Measurements from ENCODE around the gene C20orf202. TPM values are rescaled to one million over a fixed set of nuclear protein-coding genes. Genes with fewer than 3 reads are reported as not detected.

The C20orf202 gene
- polyA plus RNA-seq, 3 donors: 0.12 TPM; not detected in 2

- Histone ChIP-seq H3K9me3 (replicated peaks in 1 of 2; ENCODE audit: control insufficient read depth in 1 of 2, insufficient read depth in 1 of 2, low read length in 2 of 2) (no peaks in the 10 kb centered on the region), H3K27ac (ENCODE audit: low read depth in 1 of 2, low read length in 2 of 2) (no peak overlapping the region), H3K79me2 (ENCODE audit: insufficient read depth, low read length) (no peaks in the 10 kb centered on the region), H2AFZ (ENCODE audit: insufficient read depth, low read depth, low read length, poor library complexity, severe bottlenecking) (no peak overlapping the region), H3K27me3 (ENCODE audit: control insufficient read depth in 2 of 2, insufficient read depth in 2 of 2, low read length in 2 of 2) (no peaks in the 10 kb centered on the region), H3K9ac (ENCODE audit: insufficient read depth, low read length, poor library complexity, severe bottlenecking) (no peak overlapping the region), H3K36me3 (replicated peaks in 1 of 2; ENCODE audit: control insufficient read depth in 1 of 2, insufficient read depth in 2 of 2, low read length in 2 of 2) (no peaks in the 10 kb centered on the region), H3K4me1 (ENCODE audit: control insufficient read depth in 1 of 2, insufficient read depth in 2 of 2, low read length in 2 of 2) (no peaks in the 10 kb centered on the region), H3K4me2 (replicated peaks; ENCODE audit: extremely low read depth, low read length, poor library complexity, severe bottlenecking) (no peak overlapping the region), H3K4me3 (replicated peaks in 1 of 3; ENCODE audit: low read depth in 2 of 3, low read length in 3 of 3) (no peak overlapping the region), H4K20me1 (ENCODE audit: insufficient read depth, low read length) (no peaks in the 10 kb centered on the region)
- intact Hi-C loops (cut with micrococcal nuclease): no loop called here
- TF ChIP-seq CTCF (IDR thresholded peaks at IDR 0.05): no peak
- 100% methylated on average over 3 of the region's 7 CpGs for WGBS (ENCODE audit: insufficient coverage)
- H3K27ac Mint-ChIP-seq: peak overlapping the region in 1 of 7 donors; percentile 15
- H3K36me3 Mint-ChIP-seq: no peaks in the 10 kb centered on the region
- peaks cover 0 to 5% (median 3%) of the 10 kb centered on the region in 7 donors for H3K9me3 Mint-ChIP-seq
- DNase-seq: no peak
- no peak overlapping the region for H3K4me3 Mint-ChIP-seq
- peaks cover 2 to 4% (median 3%) of the 10 kb centered on the region in 3 donors for H3K27me3 Mint-ChIP-seq (ENCODE audit: low read depth in 3 of 3)
- H3K4me1 Mint-ChIP-seq: peaks cover 2% of the 10 kb centered on the region
These were observed 5.5 kb upstream of the C20orf202 start for GRCh38 chr20:1197801-1198200.

- H3K4me3 Mint-ChIP-seq: no peak overlapping the region
- Histone ChIP-seq H3K27me3 (ENCODE audit: control insufficient read depth in 2 of 2, insufficient read depth in 2 of 2, low read length in 2 of 2) (no peaks in the 10 kb centered on the region), H3K4me3 (replicated peaks in 1 of 3; ENCODE audit: low read depth in 2 of 3, low read length in 3 of 3) (no peak overlapping the region), H2AFZ (ENCODE audit: insufficient read depth, low read depth, low read length, poor library complexity, severe bottlenecking) (no peak overlapping the region), H3K9ac (ENCODE audit: insufficient read depth, low read length, poor library complexity, severe bottlenecking) (no peak overlapping the region), H3K4me1 (ENCODE audit: control insufficient read depth in 1 of 2, insufficient read depth in 2 of 2, low read length in 2 of 2) (no peaks in the 10 kb centered on the region), H3K79me2 (ENCODE audit: insufficient read depth, low read length) (no peaks in the 10 kb centered on the region), H4K20me1 (ENCODE audit: insufficient read depth, low read length) (no peaks in the 10 kb centered on the region), H3K36me3 (replicated peaks in 1 of 2; ENCODE audit: control insufficient read depth in 1 of 2, insufficient read depth in 2 of 2, low read length in 2 of 2) (no peaks in the 10 kb centered on the region), H3K27ac (ENCODE audit: low read depth in 1 of 2, low read length in 2 of 2) (no peak overlapping the region), H3K4me2 (replicated peaks; ENCODE audit: extremely low read depth, low read length, poor library complexity, severe bottlenecking) (no peak overlapping the region), H3K9me3 (replicated peaks in 1 of 2; ENCODE audit: control insufficient read depth in 1 of 2, insufficient read depth in 1 of 2, low read length in 2 of 2) (no peaks in the 10 kb centered on the region)
- H3K27me3 Mint-ChIP-seq (ENCODE audit: low read depth in 3 of 3): peaks cover 2 to 3% (median 3%) of the 10 kb centered on the region in 3 donors
- H3K36me3 Mint-ChIP-seq: no peaks in the 10 kb centered on the region
- no peak overlapping the region for H3K27ac Mint-ChIP-seq
- peaks cover 2% of the 10 kb centered on the region for H3K4me1 Mint-ChIP-seq
- 97% methylated on average over 5 of the region's 5 CpGs for WGBS (ENCODE audit: insufficient coverage)
- intact Hi-C loops (cut with micrococcal nuclease): no loop called here
- peaks cover 0 to 5% (median 3%) of the 10 kb centered on the region in 7 donors for H3K9me3 Mint-ChIP-seq
- TF ChIP-seq CTCF (IDR thresholded peaks at IDR 0.05): no peak
- no peak for DNase-seq
These were observed 4.5 kb upstream of the C20orf202 start for GRCh38 chr20:1198751-1199150.
